Left colon (tissue), 2 donors: Measurements from ENCODE around the gene WEE1. TPM values are rescaled to one million over a fixed set of nuclear protein-coding genes. Genes with fewer than 3 reads are reported as not detected.
"Not testable (repeated sequence)": the region's sequence is repeated elsewhere in the genome, so short reads cannot be mapped to it uniquely, and the experiment has no call there.

ENCODE experiments used
- ATAC-seq: fragments of 200-7000 bp; cut with Tn5 transposase; one replicate; pipeline ENCODE4 v1.9.1; 2020; ENCODE audit warnings: mild to moderate bottlenecking, moderate library complexity
- DNase-seq, 2 donors: peaks; one replicate each; pipeline ENCODE4 v3.0.0-alpha.2; 2020
- intact Hi-C, 2 donors: fragments of 100-400 bp; cut with DNase I in 1 of 2; cut with micrococcal nuclease in 1 of 2; formaldehyde crosslinking; loops; one replicate each; pipeline versions ENCODE4 v1.11.2 to v1.14.0; 2022; cut with DNase I, micrococcal nuclease
- long read RNA-seq: library from polyadenylated mRNA; unstranded; transcript quantifications from one replicate; pipeline ENCODE4 v2.0.0, GENCODE V29; 2021
- total RNA-seq, 2 donors: library from RNA; stranded (reverse); fragmentation: NEBNext Ultra II Directional; extraction: Animal tissue kit (Norgen Biotek cat#: 25700); gene quantifications; one replicate each; pipeline ENCODE4 v1.2.1, GENCODE V29; 2021
- donor health status: DM: no; HTN: no; CAD: no.
- donor health status: DM: yes; HTN: yes; CAD: no.

The WEE1 gene
- total RNA-seq, result 10 to 100 TPM; 16.1 to 23.9 TPM
- long read RNA-seq, transcript WEE1-202 (11 exons, 2,799 nt), result major isoform, 17 of 18 reads
- long read RNA-seq, partial matches to known transcripts, result 0 of 18 reads
- long read RNA-seq, other reads (novel, unspliced or antisense), result 1 of 18 reads

- peak; percentile 81 for ATAC-seq
- intact Hi-C loops, result no loop called here
- DNase-seq, result peak; percentile 97 to 98
Measured at GRCh38 chr11:9573052-9573774, at the start of gene WEE1. TSS of gene WEE1 (plus strand) at chr11:9573670. CDS start at chr11:9573934, 264 bp downstream.

- intact Hi-C loops, result no loop called here
- DNase-seq, result no peak
- no peak for ATAC-seq
Measured at GRCh38 chr11:9524001-9524400, 49.5 kb upstream of the WEE1 start.

- intact Hi-C loops, result no loop called here
- ATAC-seq (peak; percentile 34), DNase-seq (no peak)
Measured at GRCh38 chr11:9525116-9525515, 48.4 kb upstream of the WEE1 start.

- intact Hi-C loops, result no loop called here
- peak; percentile 44 for ATAC-seq
Measured at GRCh38 chr11:9527481-9528135, 45.9 kb upstream of the WEE1 start.

GRCh38 chr11:9528136-9528501 is 45.4 kb upstream of the WEE1 start:
- DNase-seq (no peak), ATAC-seq (no peak)
- intact Hi-C loops, result no loop called here

More at GRCh38 chr11:9527481-9528135, 45.9 kb upstream of the WEE1 start:
- no peak for DNase-seq

GRCh38 chr11:9528573-9529333 is 44.7 kb upstream of the WEE1 start:
- ATAC-seq (no peak), DNase-seq (no peak)
- intact Hi-C loops, result no loop called here

- intact Hi-C loops, result no loop called here
- ATAC-seq, result peak; percentile 55
- peak; percentile 47 to 73 for DNase-seq
Measured at GRCh38 chr11:9529334-9529650, 44.2 kb upstream of the WEE1 start.

- no peak for DNase-seq
- no peak for ATAC-seq
- intact Hi-C loops, result loop anchor here in 1 of 2 donors (10.0 kb wide), 1 partner anchor 85 kb away; no protein-coding TSS in a partner anchor
Measured at GRCh38 chr11:9530020-9530621, 43.3 kb upstream of the WEE1 start.

- ATAC-seq, result peak; percentile 80
- DNase-seq, result peak; percentile 69 to 79
- intact Hi-C loops, result loop anchor here in 1 of 2 donors (10.0 kb wide), 1 partner anchor 84 kb away; no protein-coding TSS in a partner anchor
Measured at GRCh38 chr11:9530901-9531625, 42.4 kb upstream of the WEE1 start.

GRCh38 chr11:9533058-9533457 is 40.4 kb upstream of the WEE1 start:
- ATAC-seq (no peak), DNase-seq (no peak)
- intact Hi-C loops, result loop anchor here in 1 of 2 donors (10.0 kb wide), 1 partner anchor 82 kb away; no protein-coding TSS in a partner anchor

- intact Hi-C loops, result loop anchor here in 1 of 2 donors (10.0 kb wide), 1 partner anchor 81 kb away; no protein-coding TSS in a partner anchor
- no peak for DNase-seq
- ATAC-seq, result no peak
Measured at GRCh38 chr11:9533736-9534473, 39.6 kb upstream of the WEE1 start.

- intact Hi-C loops, result loop anchor here in 1 of 2 donors (10.0 kb wide), 1 partner anchor 80 kb away; no protein-coding TSS in a partner anchor
- ATAC-seq (peak; percentile 46), DNase-seq (peak; percentile 49 to 88)
Measured at GRCh38 chr11:9535189-9535781, 38.2 kb upstream of the WEE1 start.

- DNase-seq, result no peak
- ATAC-seq, result no peak
- intact Hi-C loops, result loop anchor here in 1 of 2 donors (10.0 kb wide), 1 partner anchor 76 kb away; no protein-coding TSS in a partner anchor
Measured at GRCh38 chr11:9538548-9538947, 34.9 kb upstream of the WEE1 start.

- ATAC-seq, DNase-seq, intact Hi-C loops: not testable (repeated sequence)
Measured at GRCh38 chr11:9549216-9549615, 24.3 kb upstream of the WEE1 start.

GRCh38 chr11:9550191-9550628 is 23.3 kb upstream of the WEE1 start:
- intact Hi-C loops, result no loop called here
- no peak for ATAC-seq
- no peak for DNase-seq

- DNase-seq (no peak), ATAC-seq (no peak)
- intact Hi-C loops, result no loop called here
Measured at GRCh38 chr11:9561279-9561982, 12.0 kb upstream of the WEE1 start.
